ENCODE data around the gene CTNNA3. TPM values are rescaled to one million over a fixed set of nuclear protein-coding genes. Genes with fewer than 3 reads are reported as not detected.

The CTNNA3 gene
- total and polyA plus RNA-seq, 2 of the 4 experiments (the other 2 are of a cell fraction), result 0.19 to 0.90 TPM

DNA sequence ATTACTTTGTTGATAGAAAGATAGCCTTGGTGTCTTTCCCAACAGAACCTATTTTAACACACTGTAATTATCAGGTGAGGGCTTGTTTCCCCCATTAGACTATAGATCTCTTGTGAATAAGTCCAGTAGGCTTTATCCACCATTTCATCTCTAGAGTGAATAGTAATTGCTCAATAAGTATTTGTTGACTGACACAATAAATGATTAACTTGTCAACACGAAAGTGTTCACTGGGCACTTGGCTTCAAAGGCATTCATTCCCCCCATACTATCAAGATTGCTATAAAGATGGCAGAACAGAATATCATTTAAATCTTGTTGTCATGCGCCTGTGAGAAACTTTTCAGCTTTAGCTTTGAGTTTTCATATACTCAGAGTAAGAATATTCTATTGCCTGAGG is 1194.6 kb downstream of the CTNNA3 start:
- no peak overlapping the region for H2AK9ac ChIP-seq (replicated peaks; ENCODE audit: low read depth, low read length, poor library complexity)
- H3K27ac ChIP-seq (ENCODE audit: insufficient read depth, low read length), result no peak overlapping the region
- no peak overlapping the region for H4K5ac ChIP-seq (ENCODE audit: low read depth, low read length)
- H3K4me1 ChIP-seq (ENCODE audit: control insufficient read depth, insufficient read depth, low read length), result no peaks in the 10 kb centered on the region
- H3K36me3 ChIP-seq (ENCODE audit: control insufficient read depth, insufficient read depth, low read length), result no peaks in the 10 kb centered on the region
- no peak overlapping the region for H2AFZ ChIP-seq (replicated peaks; ENCODE audit: low read length, poor library complexity)
- H3K9me1 ChIP-seq (ENCODE audit: insufficient read depth, low read length), result no peaks in the 10 kb centered on the region
- ATAC-seq (ENCODE audit: low read depth) (no peak), DNase-seq (no peak)
- ChIA-PET CTCF (no interaction called here), POLR2A (ENCODE audit: unreplicated experiment) (no interaction called here)
- no peak overlapping the region for H3K23ac ChIP-seq (ENCODE audit: low read depth, low read length)
- dilution Hi-C loops (cut with HindIII; ENCODE audit: low sequenced_read_pairs, unreplicated experiment), result no loop called here
- BruUV-seq (replicated peaks), result no TSS peak
- intact Hi-C loops (cut with micrococcal nuclease), result no loop called here
- WGBS, 2 experiments (ENCODE audit: extremely low coverage in 2 of 2, insufficient read length in 1 of 2), result no CpG with 5 or more reads among the region's 2 CpGs
- H3K4me3 ChIP-seq (ENCODE audit: insufficient read depth, low read depth, low read length), result no peak overlapping the region
- H2BK15ac ChIP-seq (ENCODE audit: low read depth, low read length), result no peak overlapping the region
- H4K20me1 ChIP-seq (ENCODE audit: insufficient read depth, low read length), result no peaks in the 10 kb centered on the region
- no peak overlapping the region for H4K91ac ChIP-seq (ENCODE audit: insufficient read depth, low read depth, low read length)
- no peak overlapping the region for H4K8ac ChIP-seq (ENCODE audit: low read depth in 2 of 2, low read length in 2 of 2)
- no peak overlapping the region for H3K14ac ChIP-seq (replicated peaks; ENCODE audit: low read depth, low read length)
- no peak overlapping the region for H2BK5ac ChIP-seq (ENCODE audit: low read depth, low read length, poor library complexity, severe bottlenecking)
- H3K27me3 ChIP-seq (ENCODE audit: control insufficient read depth, insufficient read depth, low read length), result no peaks in the 10 kb centered on the region
- no peak overlapping the region for H2BK20ac ChIP-seq (ENCODE audit: low read depth, low read length)
- H3K79me1 ChIP-seq (ENCODE audit: low read depth in 1 of 2, low read length in 2 of 2), result no peaks in the 10 kb centered on the region
- H3K18ac ChIP-seq (ENCODE audit: low read depth, low read length), result no peak overlapping the region
- no peaks in the 10 kb centered on the region for H3K9me3 ChIP-seq (ENCODE audit: control insufficient read depth, insufficient read depth, low read length)
- no peak overlapping the region for H2BK120ac ChIP-seq (ENCODE audit: low read depth, low read length)
- no peak overlapping the region for H3K9ac ChIP-seq (ENCODE audit: low read depth, low read length)
- in situ Hi-C loops (cut with MboI; ENCODE audit: low sequenced_read_pairs), result no loop called here
- H3K4me2 ChIP-seq (ENCODE audit: low read depth, low read length), result no peak overlapping the region
- no peak overlapping the region for H2AK5ac ChIP-seq (ENCODE audit: low read depth, low read length)
- H3K56ac ChIP-seq (ENCODE audit: extremely low read depth, insufficient read depth, low read length), result no peak overlapping the region
- no peak overlapping the region for H3K4ac ChIP-seq (ENCODE audit: low read depth, low read length)
- no peak for TF ChIP-seq NFE2L2 (IDR thresholded peaks at IDR 0.05; ENCODE audit: low read depth, low read length)
- TF ChIP-seq RFX5 (IDR thresholded peaks at IDR 0.05; ENCODE audit: low read depth, low read length), result no peak
- no peak for TF ChIP-seq RAD21 (IDR thresholded peaks at IDR 0.05; ENCODE audit: low read length)
- TF ChIP-seq MAZ (IDR thresholded peaks at IDR 0.05; ENCODE audit: borderline replicate concordance, low read depth, low read length), result no peak
- TF ChIP-seq RCOR1 (IDR thresholded peaks at IDR 0.05; ENCODE audit: insufficient replicate concordance, low read length), result no peak
- TF ChIP-seq, protein P1, sequence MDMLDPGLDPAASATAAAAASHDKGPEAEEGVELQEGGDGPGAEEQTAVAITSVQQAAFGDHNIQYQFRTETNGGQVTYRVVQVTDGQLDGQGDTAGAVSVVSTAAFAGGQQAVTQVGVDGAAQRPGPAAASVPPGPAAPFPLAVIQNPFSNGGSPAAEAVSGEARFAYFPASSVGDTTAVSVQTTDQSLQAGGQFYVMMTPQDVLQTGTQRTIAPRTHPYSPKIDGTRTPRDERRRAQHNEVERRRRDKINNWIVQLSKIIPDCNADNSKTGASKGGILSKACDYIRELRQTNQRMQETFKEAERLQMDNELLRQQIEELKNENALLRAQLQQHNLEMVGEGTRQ (IDR thresholded peaks at IDR 0.05; ENCODE audit: low read depth, low read length), result no peak
- no peak for TF ChIP-seq MXI1 (IDR thresholded peaks at IDR 0.05; ENCODE audit: borderline replicate concordance, low read depth, low read length)
- TF ChIP-seq SMC3 (IDR thresholded peaks at IDR 0.05; ENCODE audit: low read depth, low read length), result no peak
- TF ChIP-seq FOS (IDR thresholded peaks at IDR 0.05; ENCODE audit: low read depth, low read length), result no peak
- no peak for TF ChIP-seq CEBPB (IDR thresholded peaks at IDR 0.05; ENCODE audit: low read depth, low read length)
- TF ChIP-seq CHD1 (IDR thresholded peaks at IDR 0.05; ENCODE audit: low read depth, low read length), result no peak
- TF ChIP-seq ELK1 (IDR thresholded peaks at IDR 0.05; ENCODE audit: borderline replicate concordance, low read depth, low read length), result no peak
